Measurements from ENCODE around the gene FOXP1. TPM values are rescaled to one million over a fixed set of nuclear protein-coding genes. Genes with fewer than 3 reads are reported as not detected.

FOXP1 gene
- polyA plus RNA-seq, 1 donor (not counting 4 experiments of a cell fraction or from before 2014, with no cell fraction given), result 14.6 TPM

DNA sequence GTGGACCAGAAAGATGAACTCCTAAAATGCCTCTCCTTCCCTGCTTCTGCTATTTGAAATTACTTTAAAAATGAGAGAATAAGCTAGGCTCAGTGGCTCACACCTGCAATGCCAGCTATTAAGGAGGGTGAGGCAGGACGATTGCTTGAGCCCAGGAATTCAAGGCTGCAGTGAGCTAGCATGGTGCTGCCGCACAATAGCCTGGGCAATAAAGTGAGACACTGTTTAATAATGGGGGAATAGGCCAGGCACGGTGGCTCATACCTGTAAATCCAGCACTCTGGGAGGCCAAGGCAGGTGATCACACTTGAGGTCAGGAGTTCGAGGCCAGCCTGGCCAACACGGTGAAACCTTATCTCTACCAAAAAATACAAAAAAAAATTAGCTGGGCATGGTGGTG, 271.1 kb downstream of the FOXP1 start:
- H3K9me1 ChIP-seq (ENCODE audit: control insufficient read depth, extremely low read depth, insufficient read depth, low read length), result no peaks in the 10 kb centered on the region
- FAIRE-seq, result no peak
- H3K27ac ChIP-seq (ENCODE audit: control insufficient read depth, insufficient read depth, low read length), result no peak overlapping the region
- H3K4me1 ChIP-seq (ENCODE audit: control insufficient read depth, extremely low read depth, insufficient read depth, low read length), result no peaks in the 10 kb centered on the region
- H3K9ac ChIP-seq (ENCODE audit: control insufficient read depth, extremely low read depth, insufficient read depth, low read length), result no peak overlapping the region
- H4K20me1 ChIP-seq (ENCODE audit: control insufficient read depth, extremely low read depth, insufficient read depth, low read length), result no peaks in the 10 kb centered on the region
- no peaks in the 10 kb centered on the region for H3K27me3 ChIP-seq (ENCODE audit: control insufficient read depth, extremely low read depth, insufficient read depth, low read length)
- H3K79me2 ChIP-seq (ENCODE audit: control insufficient read depth, insufficient read depth, low read length), result no peaks in the 10 kb centered on the region
- dilution Hi-C loops (cut with MboI; ENCODE audit: extremely low pct_ligation_motif_present, low sequenced_read_pairs), result no loop called here
- no peak overlapping the region for H2AFZ ChIP-seq (ENCODE audit: control insufficient read depth, low read length)
- H3K36me3 ChIP-seq (ENCODE audit: control insufficient read depth in 2 of 2, extremely low read depth in 1 of 2, insufficient read depth in 2 of 2, low read length in 2 of 2), result no peaks in the 10 kb centered on the region
- TF ChIP-seq, protein P1, sequence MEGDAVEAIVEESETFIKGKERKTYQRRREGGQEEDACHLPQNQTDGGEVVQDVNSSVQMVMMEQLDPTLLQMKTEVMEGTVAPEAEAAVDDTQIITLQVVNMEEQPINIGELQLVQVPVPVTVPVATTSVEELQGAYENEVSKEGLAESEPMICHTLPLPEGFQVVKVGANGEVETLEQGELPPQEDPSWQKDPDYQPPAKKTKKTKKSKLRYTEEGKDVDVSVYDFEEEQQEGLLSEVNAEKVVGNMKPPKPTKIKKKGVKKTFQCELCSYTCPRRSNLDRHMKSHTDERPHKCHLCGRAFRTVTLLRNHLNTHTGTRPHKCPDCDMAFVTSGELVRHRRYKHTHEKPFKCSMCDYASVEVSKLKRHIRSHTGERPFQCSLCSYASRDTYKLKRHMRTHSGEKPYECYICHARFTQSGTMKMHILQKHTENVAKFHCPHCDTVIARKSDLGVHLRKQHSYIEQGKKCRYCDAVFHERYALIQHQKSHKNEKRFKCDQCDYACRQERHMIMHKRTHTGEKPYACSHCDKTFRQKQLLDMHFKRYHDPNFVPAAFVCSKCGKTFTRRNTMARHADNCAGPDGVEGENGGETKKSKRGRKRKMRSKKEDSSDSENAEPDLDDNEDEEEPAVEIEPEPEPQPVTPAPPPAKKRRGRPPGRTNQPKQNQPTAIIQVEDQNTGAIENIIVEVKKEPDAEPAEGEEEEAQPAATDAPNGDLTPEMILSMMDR (optimal IDR thresholded peaks at IDR 0.05 in 1 of 3, IDR thresholded peaks at IDR 0.05 in 1 of 3, conservative IDR thresholded peaks at IDR 0.05 in 1 of 3; ENCODE audit: extremely low read depth in 1 of 3, insufficient read depth in 2 of 3, low read length in 3 of 3), result no peak
- TF ChIP-seq EZH2 (IDR thresholded peaks at IDR 0.05; ENCODE audit: low read length), result no peak
- no peak overlapping the region for H3K4me2 ChIP-seq (ENCODE audit: control insufficient read depth, extremely low read depth, insufficient read depth, low read depth, low read length)
- no peak for DNase-seq (ENCODE audit: low read depth, low spot score)
- no peak overlapping the region for H3K4me3 ChIP-seq (ENCODE audit: control insufficient read depth in 2 of 3, extremely low read depth in 1 of 3, insufficient read depth in 2 of 3, low read depth in 1 of 3, low read length in 3 of 3)
- H3K9me3 ChIP-seq (ENCODE audit: control insufficient read depth, low read depth, low read length), result no peaks in the 10 kb centered on the region

DNA sequence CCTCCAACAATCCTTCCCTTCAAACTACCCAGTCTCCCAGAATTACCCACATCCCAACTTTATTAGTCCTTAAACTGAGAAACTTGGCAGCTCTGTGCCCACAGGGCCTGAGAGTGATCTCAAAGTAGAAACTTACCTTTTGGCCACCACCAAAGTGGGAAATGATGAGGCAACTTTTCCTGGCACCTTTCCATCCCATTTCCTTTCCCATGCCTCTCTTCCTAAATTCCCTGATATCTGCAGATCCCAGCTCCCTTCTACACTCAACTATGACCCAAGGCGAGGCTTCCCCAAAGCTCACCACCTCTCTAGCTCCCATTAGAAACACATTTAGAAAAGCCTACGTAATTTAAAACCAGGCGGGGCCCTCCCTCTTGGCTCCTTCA, 271.9 kb downstream of the FOXP1 start:
- dilution Hi-C loops (cut with MboI; ENCODE audit: extremely low pct_ligation_motif_present, low sequenced_read_pairs), result no loop called here
- no peaks in the 10 kb centered on the region for H3K79me2 ChIP-seq (ENCODE audit: control insufficient read depth, insufficient read depth, low read length)
- no peak overlapping the region for H3K4me2 ChIP-seq (ENCODE audit: control insufficient read depth, extremely low read depth, insufficient read depth, low read depth, low read length)
- no peaks in the 10 kb centered on the region for H3K4me1 ChIP-seq (ENCODE audit: control insufficient read depth, extremely low read depth, insufficient read depth, low read length)
- no peaks in the 10 kb centered on the region for H3K27me3 ChIP-seq (ENCODE audit: control insufficient read depth, extremely low read depth, insufficient read depth, low read length)
- H3K9ac ChIP-seq (ENCODE audit: control insufficient read depth, extremely low read depth, insufficient read depth, low read length), result no peak overlapping the region
- TF ChIP-seq, protein P1 (optimal IDR thresholded peaks at IDR 0.05 in 1 of 3, IDR thresholded peaks at IDR 0.05 in 1 of 3, conservative IDR thresholded peaks at IDR 0.05 in 1 of 3; ENCODE audit: extremely low read depth in 1 of 3, insufficient read depth in 2 of 3, low read length in 3 of 3), result no peak
- TF ChIP-seq EZH2 (IDR thresholded peaks at IDR 0.05; ENCODE audit: low read length), result no peak
- H3K36me3 ChIP-seq (ENCODE audit: control insufficient read depth in 2 of 2, extremely low read depth in 1 of 2, insufficient read depth in 2 of 2, low read length in 2 of 2), result no peaks in the 10 kb centered on the region
- H3K9me3 ChIP-seq (ENCODE audit: control insufficient read depth, low read depth, low read length), result no peaks in the 10 kb centered on the region
- no peaks in the 10 kb centered on the region for H4K20me1 ChIP-seq (ENCODE audit: control insufficient read depth, extremely low read depth, insufficient read depth, low read length)
- no peak overlapping the region for H3K27ac ChIP-seq (ENCODE audit: control insufficient read depth, insufficient read depth, low read length)
- no peak overlapping the region for H3K4me3 ChIP-seq (ENCODE audit: control insufficient read depth in 2 of 3, extremely low read depth in 1 of 3, insufficient read depth in 2 of 3, low read depth in 1 of 3, low read length in 3 of 3)
- no peaks in the 10 kb centered on the region for H3K9me1 ChIP-seq (ENCODE audit: control insufficient read depth, extremely low read depth, insufficient read depth, low read length)
- H2AFZ ChIP-seq (ENCODE audit: control insufficient read depth, low read length), result no peak overlapping the region
- FAIRE-seq (no peak), DNase-seq (ENCODE audit: low read depth, low spot score) (no peak)

Measured in keratinocyte (primary cell).